Breast epithelium (tissue), 4 donors: ENCODE data around the gene KCNIP4. TPM values are rescaled to one million over a fixed set of nuclear protein-coding genes. Genes with fewer than 3 reads are reported as not detected.

Experiments used
- DNase-seq, 2 donors: peaks; one replicate each; pipeline ENCODE4 v3.0.0-alpha.2; 2019; ENCODE audit warnings: low spot score in 2 of 2
- H3K27ac ChIP-seq, 2 donors: fragments of 200-600 bp; sonication (generic) in 1 of 2; one replicate each; pipeline ENCODE4 v1.5.1; 2016 to 2019; ENCODE audit warnings: mild to moderate bottlenecking in 1 of 2
- H3K27me3 ChIP-seq, 2 donors: fragments of 200-600 bp; sonication (generic) in 1 of 2; one replicate each; pipeline versions ENCODE4 v1.5.1 to v1.6.0; 2017 to 2019; ENCODE audit warnings: control low read depth in 1 of 2, mild to moderate bottlenecking in 1 of 2
- H3K36me3 ChIP-seq: fragments of 200-600 bp; one replicate; pipeline ENCODE4 v1.5.1; 2019
- H3K4me1 ChIP-seq, 2 donors: fragments of 200-600 bp; sonication (generic); one replicate each; pipeline ENCODE4 v1.5.1; 2016 to 2019; ENCODE audit warnings: control low read depth in 1 of 2
- H3K4me3 ChIP-seq, 3 donors: fragments of 200-600 bp; sonication (generic); 1 replicate in 2 of 3; 2 replicates in 1 of 3; pipeline ENCODE4 v1.5.1; 2016 to 2019; ENCODE audit warnings: mild to moderate bottlenecking in 3 of 3, moderate library complexity in 2 of 3
- H3K9me3 ChIP-seq, 2 donors: fragments of 200-600 bp; sonication (generic) in 1 of 2; one replicate each; pipeline ENCODE4 v1.5.1; 2016 to 2019; ENCODE audit warnings: control low read depth in 1 of 2
- POLR2A ChIP-seq: fragments of 450-650 bp; IDR thresholded peaks from one replicate; pipeline ENCODE4 v1.6.1; 2016; ENCODE audit warnings: antibody characterized with exemption, mild to moderate bottlenecking, moderate library complexity
- POLR2AphosphoS5 ChIP-seq, 3 donors: sonication (generic); formaldehyde crosslinking; IDR thresholded peaks; one replicate each; pipeline ENCODE4 v1.6.1; 2017; ENCODE audit warnings: antibody characterized with exemption in 3 of 3
- intact Hi-C: fragments of 100-400 bp; cut with DNase I; formaldehyde crosslinking; loops from one replicate; pipeline ENCODE4 v1.15.1; 2023; ENCODE audit warnings: low total_unique reads
- total RNA-seq, 3 donors: library from RNA; depleted of rRNA; stranded (reverse); fragments of >200 nt; gene quantifications; one replicate each; pipeline ENCODE4 v1.1.0, GENCODE V29; 2016
- TF ChIP-seq, protein P1 (sequence below), 3 donors: fragments of 450-650 bp; IDR thresholded peaks; one replicate each; pipeline ENCODE4 v1.5.1; 2016 to 2017; ENCODE audit warnings: antibody characterized with exemption in 3 of 3, mild to moderate bottlenecking in 3 of 3, moderate library complexity in 3 of 3

Gene KCNIP4
- total RNA-seq, 3 donors from 2014 or later, result 0.44 to 0.66 TPM; not detected in 1

DNA sequence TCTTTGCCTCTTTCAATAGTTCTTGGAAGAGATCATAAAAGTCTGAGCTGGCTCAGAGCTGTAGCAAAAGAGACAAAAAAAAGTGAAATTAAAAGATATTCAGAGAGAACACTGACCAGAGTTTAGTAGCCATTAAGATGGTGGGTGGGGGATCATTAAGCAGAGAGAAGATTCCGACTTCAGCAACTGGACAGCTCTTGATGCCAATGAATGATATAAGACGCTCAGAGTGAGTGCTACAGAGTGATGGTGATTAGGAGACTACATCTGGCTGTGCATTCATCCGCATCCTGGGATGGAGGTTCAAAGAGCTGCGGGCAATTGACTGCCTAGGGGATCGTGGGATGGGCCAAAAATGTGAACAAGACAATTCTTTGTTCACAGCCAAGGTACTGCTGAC, 1069.8 kb downstream of the KCNIP4 start:
- TF ChIP-seq POLR2A, result no peak
- TF ChIP-seq POLR2AphosphoS5 (IDR thresholded peaks at IDR 0.05), result no peak
- TF ChIP-seq, protein P1, sequence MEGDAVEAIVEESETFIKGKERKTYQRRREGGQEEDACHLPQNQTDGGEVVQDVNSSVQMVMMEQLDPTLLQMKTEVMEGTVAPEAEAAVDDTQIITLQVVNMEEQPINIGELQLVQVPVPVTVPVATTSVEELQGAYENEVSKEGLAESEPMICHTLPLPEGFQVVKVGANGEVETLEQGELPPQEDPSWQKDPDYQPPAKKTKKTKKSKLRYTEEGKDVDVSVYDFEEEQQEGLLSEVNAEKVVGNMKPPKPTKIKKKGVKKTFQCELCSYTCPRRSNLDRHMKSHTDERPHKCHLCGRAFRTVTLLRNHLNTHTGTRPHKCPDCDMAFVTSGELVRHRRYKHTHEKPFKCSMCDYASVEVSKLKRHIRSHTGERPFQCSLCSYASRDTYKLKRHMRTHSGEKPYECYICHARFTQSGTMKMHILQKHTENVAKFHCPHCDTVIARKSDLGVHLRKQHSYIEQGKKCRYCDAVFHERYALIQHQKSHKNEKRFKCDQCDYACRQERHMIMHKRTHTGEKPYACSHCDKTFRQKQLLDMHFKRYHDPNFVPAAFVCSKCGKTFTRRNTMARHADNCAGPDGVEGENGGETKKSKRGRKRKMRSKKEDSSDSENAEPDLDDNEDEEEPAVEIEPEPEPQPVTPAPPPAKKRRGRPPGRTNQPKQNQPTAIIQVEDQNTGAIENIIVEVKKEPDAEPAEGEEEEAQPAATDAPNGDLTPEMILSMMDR (IDR thresholded peaks at IDR 0.05), result no peak
- intact Hi-C loops, result no loop called here
- no peak overlapping the region for H3K4me3 ChIP-seq
- DNase-seq, result no peak
- H3K4me1 ChIP-seq, result no peaks in the 10 kb centered on the region
- no peaks in the 10 kb centered on the region for H3K27me3 ChIP-seq
- no peaks in the 10 kb centered on the region for H3K36me3 ChIP-seq
- no peaks in the 10 kb centered on the region for H3K9me3 ChIP-seq
- H3K27ac ChIP-seq, result no peak overlapping the region

DNA sequence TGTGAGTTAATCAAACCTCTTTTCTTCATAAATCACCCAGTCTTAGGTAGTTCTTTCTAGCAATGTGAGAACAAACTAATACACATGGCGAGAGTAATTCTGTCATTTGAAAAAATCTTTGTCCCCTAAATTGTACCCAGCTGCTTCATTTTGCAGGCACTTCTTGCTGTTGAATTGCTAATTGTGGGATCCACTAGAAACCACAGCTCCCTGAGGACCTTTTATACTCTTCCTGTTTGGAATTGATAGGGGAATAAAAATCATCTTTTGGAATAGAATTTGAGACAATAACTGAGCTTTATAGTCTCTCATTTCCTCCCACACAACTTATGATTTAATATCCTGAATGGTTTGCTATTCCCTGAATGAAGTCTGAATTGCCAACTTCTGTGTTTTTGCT, 1078.1 kb downstream of the KCNIP4 start:
- H3K36me3 ChIP-seq, result no peaks in the 10 kb centered on the region
- TF ChIP-seq POLR2A (no peak), POLR2AphosphoS5 (IDR thresholded peaks at IDR 0.05) (no peak)

DNA sequence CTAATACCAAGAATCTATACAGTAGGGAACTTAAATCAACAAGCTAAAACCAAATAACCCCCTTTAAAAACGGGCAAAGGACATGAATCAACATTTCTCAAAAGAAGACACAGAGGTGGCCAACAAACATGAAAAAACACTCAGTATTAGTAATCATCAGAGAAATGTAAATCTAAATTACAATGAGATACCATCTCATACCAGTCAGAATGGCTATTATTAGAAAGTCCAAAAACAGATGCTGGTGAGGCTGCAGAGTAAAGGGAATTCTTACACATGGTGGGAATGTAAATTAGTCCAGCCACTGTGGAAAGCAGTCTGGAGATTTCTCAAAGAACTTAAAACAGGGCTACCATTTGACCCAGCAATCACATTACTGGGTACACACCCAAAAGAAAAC, 1080.5 kb downstream of the KCNIP4 start:
- TF ChIP-seq POLR2A (no peak), POLR2AphosphoS5 (IDR thresholded peaks at IDR 0.05) (no peak)
- TF ChIP-seq, protein P1 (IDR thresholded peaks at IDR 0.05), result no peak
- no peaks in the 10 kb centered on the region for H3K27me3 ChIP-seq
- intact Hi-C loops, result no loop called here
- no peak for DNase-seq
- no peak overlapping the region for H3K4me3 ChIP-seq
- H3K9me3 ChIP-seq, result no peaks in the 10 kb centered on the region
- no peaks in the 10 kb centered on the region for H3K4me1 ChIP-seq
- H3K27ac ChIP-seq, result no peak overlapping the region
- no peaks in the 10 kb centered on the region for H3K36me3 ChIP-seq

More for the DNA sequence above, 1078.1 kb downstream of the KCNIP4 start:
- Histone ChIP-seq H3K9me3 (no peaks in the 10 kb centered on the region), H3K4me1 (no peaks in the 10 kb centered on the region), H3K27ac (no peak overlapping the region), H3K4me3 (no peak overlapping the region), H3K27me3 (no peaks in the 10 kb centered on the region)
- intact Hi-C loops, result no loop called here
- no peak for DNase-seq

DNA sequence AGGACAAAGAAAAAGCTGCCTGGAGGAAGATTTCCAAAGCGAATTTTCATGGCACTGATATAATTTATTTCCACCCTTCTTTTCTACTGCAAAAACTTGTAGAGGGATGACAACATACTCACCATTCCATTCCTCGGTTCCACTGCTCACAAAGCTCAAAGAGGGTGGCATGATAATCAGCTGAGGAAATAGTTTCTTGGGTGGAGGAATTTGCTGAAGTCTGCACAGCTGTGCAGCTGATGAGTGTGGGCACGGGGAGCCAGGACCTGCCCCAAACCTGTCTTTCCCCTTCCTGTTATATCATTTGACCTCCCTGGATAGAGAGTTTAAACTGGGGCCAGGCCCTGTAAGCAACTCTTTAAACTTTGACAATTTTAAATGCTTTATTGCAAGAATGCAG, 1087.7 kb downstream of the KCNIP4 start:
- DNase-seq, result no peak
- Histone ChIP-seq H3K4me1 (no peaks in the 10 kb centered on the region), H3K36me3 (no peaks in the 10 kb centered on the region), H3K4me3 (no peak overlapping the region), H3K27ac (no peak overlapping the region), H3K27me3 (no peaks in the 10 kb centered on the region), H3K9me3 (no peaks in the 10 kb centered on the region)
- intact Hi-C loops, result no loop called here
- no peak for TF ChIP-seq POLR2A
- TF ChIP-seq, protein P1 (IDR thresholded peaks at IDR 0.05), result no peak

DNA sequence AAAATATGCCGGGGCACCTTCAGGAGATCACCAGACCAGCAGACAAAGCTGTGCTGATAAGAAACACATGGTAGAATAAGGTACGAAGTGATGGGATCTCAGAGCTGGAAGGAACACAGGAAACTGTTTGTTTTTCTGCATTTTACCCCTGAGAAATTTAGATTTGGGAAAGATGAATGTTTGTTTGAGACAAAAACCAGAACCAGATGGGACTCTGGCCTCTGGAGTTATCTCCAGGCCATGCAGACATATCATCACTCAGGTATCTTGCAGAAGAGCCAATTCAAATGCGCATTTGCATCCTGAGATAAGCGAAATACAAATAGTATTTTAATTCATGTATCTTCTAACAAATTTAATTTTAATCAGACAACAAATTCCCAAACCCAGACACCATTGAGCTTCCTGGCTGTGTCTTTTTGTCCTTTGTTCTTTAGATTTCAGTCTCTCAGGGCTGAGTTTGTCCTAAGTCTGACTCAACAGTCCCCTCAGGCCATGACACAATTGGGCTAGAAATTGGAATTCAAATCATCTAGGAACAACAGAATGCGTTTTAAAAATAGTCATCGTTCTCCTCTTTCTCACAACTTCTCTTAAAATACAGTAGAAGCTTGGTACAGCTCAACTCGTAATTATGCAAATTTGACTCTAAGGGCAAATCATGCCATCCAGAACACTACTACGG, 1089.3 kb downstream of the KCNIP4 start:
- H3K4me1 ChIP-seq, result no peaks in the 10 kb centered on the region
- H3K9me3 ChIP-seq, result no peaks in the 10 kb centered on the region
- no peak overlapping the region for H3K4me3 ChIP-seq
- intact Hi-C loops, result no loop called here
- TF ChIP-seq, protein P1 (IDR thresholded peaks at IDR 0.05), result no peak
- TF ChIP-seq POLR2A, result no peak
- TF ChIP-seq POLR2AphosphoS5 (IDR thresholded peaks at IDR 0.05), result no peak
- no peak for DNase-seq
- H3K27ac ChIP-seq, result no peak overlapping the region
- no peaks in the 10 kb centered on the region for H3K36me3 ChIP-seq
- no peaks in the 10 kb centered on the region for H3K27me3 ChIP-seq
